H1 (cell line): ENCODE data around the gene BAAT. TPM values are rescaled to one million over a fixed set of nuclear protein-coding genes. Genes with fewer than 3 reads are reported as not detected.

Experiments
- CTCF ChIA-PET: fragments of 300-600 bp; sonication (Branson Sonifier 250); formaldehyde crosslinking; loops from one replicate; lab custom pipeline; 2021; ENCODE audit not compliant: partially characterized antibody; lab: Charles Lee
- POLR2A ChIA-PET: fragments of 300-600 bp; sonication (Branson Sonifier 250); formaldehyde crosslinking; loops from one replicate; lab custom pipeline; 2021; ENCODE audit warnings: inconsistent platforms; ENCODE audit not compliant: partially characterized antibody; lab: Charles Lee
- DNase-seq, 2 experiments: peaks; one replicate each; pipeline versions ENCODE4 v3.0.0 to v3.0.0-alpha.2; 2010 to 2022; ENCODE audit warnings: low spot score in 2 of 2, low read depth in 1 of 2, mixed read lengths in 1 of 2
- FAIRE-seq: peaks from 2 replicates; lab custom pipeline; 2011; peaks lifted over from hg19 to GRCh38; lab: Jason Lieb, UNC
- H2AFZ ChIP-seq: 2 replicates; pipeline ENCODE4 v1.8.1; 2012; ENCODE audit warnings: low read length, inconsistent platforms
- H2AK5ac ChIP-seq: 2 replicates; pipeline ENCODE4 v1.6.1; 2013; ENCODE audit warnings: low read depth, low read length
- H2BK120ac ChIP-seq: replicated peaks from 2 replicates; pipeline ENCODE3; 2013; ENCODE audit warnings: low read depth, low read length, inconsistent platforms
- H2BK12ac ChIP-seq: 2 replicates; pipeline ENCODE4 v1.6.1; 2013; ENCODE audit warnings: low read depth, low read length
- H2BK15ac ChIP-seq: 2 replicates; pipeline ENCODE4 v1.6.1; 2013; ENCODE audit warnings: low read length
- H2BK20ac ChIP-seq: 2 replicates; pipeline ENCODE4 v1.6.1; 2013; ENCODE audit warnings: low read length
- H2BK5ac ChIP-seq: 2 replicates; pipeline ENCODE4 v1.6.1; 2013; ENCODE audit warnings: low read depth, low read length
- H3K14ac ChIP-seq: 2 replicates; pipeline ENCODE4 v1.6.1; 2013; ENCODE audit warnings: inconsistent platforms; ENCODE audit not compliant: insufficient read length
- H3K18ac ChIP-seq: 2 replicates; pipeline ENCODE4 v1.6.1; 2013; ENCODE audit warnings: low read length; ENCODE audit errors: extremely low read depth
- H3K23ac ChIP-seq: 2 replicates; pipeline ENCODE4 v1.6.1; 2013; ENCODE audit warnings: inconsistent platforms; ENCODE audit not compliant: insufficient read length
- H3K23me2 ChIP-seq: 2 replicates; pipeline ENCODE4 v1.6.1; 2013; ENCODE audit warnings: low read depth, low read length
- H3K27ac ChIP-seq: 2 replicates; pipeline ENCODE4 v1.6.1; 2011; ENCODE audit warnings: low read depth, low read length, inconsistent platforms
- H3K27me3 ChIP-seq, 4 experiments: replicated peaks in 1 of 4; 1 replicate in 1 of 4; 2 replicates in 3 of 4; pipeline versions ENCODE4 v1.6.1 to v1.8.1; 2011 to 2013; ENCODE audit warnings: low read length in 3 of 4, mild to moderate bottlenecking in 3 of 4, inconsistent platforms in 2 of 4, mixed read lengths in 2 of 4, moderate library complexity in 1 of 4; ENCODE audit not compliant: control insufficient read depth in 3 of 4, insufficient read depth in 3 of 4; ENCODE audit errors: extremely low read depth in 1 of 4
- H3K36me3 ChIP-seq, 4 experiments: 2 replicates each; pipeline versions ENCODE4 v1.6.1 to v1.8.1; 2011 to 2013; ENCODE audit warnings: mild to moderate bottlenecking in 4 of 4, low read length in 3 of 4, moderate library complexity in 2 of 4, control low read depth in 1 of 4, inconsistent platforms in 1 of 4; ENCODE audit not compliant: insufficient read depth in 4 of 4, control insufficient read depth in 2 of 4
- H3K4ac ChIP-seq: replicated peaks from 2 replicates; pipeline ENCODE3; 2013; ENCODE audit warnings: low read length, low read depth, mixed read lengths, inconsistent platforms; ENCODE audit not compliant: insufficient read length
- H3K4me1 ChIP-seq, 4 experiments: replicated peaks in 1 of 4; 1 replicate in 1 of 4; 2 replicates in 3 of 4; pipeline versions ENCODE4 v1.6.1 to v1.8.1; 2011 to 2013; ENCODE audit warnings: low read length in 3 of 4, inconsistent platforms in 2 of 4, mixed read lengths in 1 of 4; ENCODE audit not compliant: insufficient read depth in 4 of 4, control insufficient read depth in 3 of 4
- H3K4me2 ChIP-seq, 2 experiments: 2 replicates each; pipeline versions ENCODE4 v1.6.1 to v1.8.1; 2011 to 2013; ENCODE audit warnings: low read depth in 2 of 2, low read length in 2 of 2, control low read depth in 1 of 2, inconsistent platforms in 1 of 2, mild to moderate bottlenecking in 1 of 2; ENCODE audit not compliant: insufficient read depth in 1 of 2
- H3K4me3 ChIP-seq, 4 experiments: fragments of 200-600, 300-600 bp in 1 of 4; sonication (generic), shearing (Covaris generic), sonication (Bioruptor Twin) in 1 of 4; 2 replicates each; pipeline versions ENCODE4 v1.5.1 to v1.8.1; 2011 to 2016; ENCODE audit warnings: low read length in 4 of 4, low read depth in 3 of 4, control low read depth in 2 of 4, inconsistent platforms in 2 of 4, mild to moderate bottlenecking in 2 of 4, mixed read lengths in 1 of 4, moderate library complexity in 1 of 4; ENCODE audit not compliant: insufficient read depth in 2 of 4; ENCODE audit errors: extremely low read depth in 1 of 4
- H3K56ac ChIP-seq: replicated peaks from 2 replicates; pipeline ENCODE3; 2013; ENCODE audit warnings: low read depth, mild to moderate bottlenecking, mixed read lengths, low read length, inconsistent platforms; ENCODE audit not compliant: insufficient read length
- H3K79me1 ChIP-seq: 2 replicates; pipeline ENCODE4 v1.6.1; 2013; ENCODE audit warnings: low read depth, low read length, control low read depth
- H3K79me2 ChIP-seq, 2 experiments: 2 replicates each; pipeline versions ENCODE4 v1.6.1 to v1.8.1; 2012 to 2013; ENCODE audit warnings: low read length in 2 of 2, mild to moderate bottlenecking in 2 of 2, inconsistent platforms in 1 of 2; ENCODE audit not compliant: insufficient read depth in 2 of 2, control insufficient read depth in 1 of 2
- H3K9ac ChIP-seq, 4 experiments: replicated peaks in 1 of 4; 1 replicate in 1 of 4; 2 replicates in 3 of 4; pipeline versions ENCODE4 v1.6.1 to v1.8.1; 2011 to 2013; ENCODE audit warnings: low read depth in 3 of 4, low read length in 3 of 4, control low read depth in 2 of 4, mild to moderate bottlenecking in 2 of 4, moderate library complexity in 2 of 4, inconsistent platforms in 1 of 4; ENCODE audit errors: extremely low read depth in 1 of 4
- H3K9me3 ChIP-seq, 2 experiments: 2 replicates each; pipeline versions ENCODE4 v1.6.1 to v1.8.1; 2012 to 2013; ENCODE audit warnings: mild to moderate bottlenecking in 2 of 2, moderate library complexity in 2 of 2, control low read depth in 1 of 2, inconsistent platforms in 1 of 2, low read depth in 1 of 2, low read length in 1 of 2, mixed read lengths in 1 of 2; ENCODE audit not compliant: insufficient read depth in 2 of 2
- H4K20me1 ChIP-seq, 2 experiments: replicated peaks in 1 of 2; 2 replicates each; pipeline versions ENCODE3 to v1.8.1; 2011 to 2013; ENCODE audit warnings: inconsistent platforms in 2 of 2, low read length in 2 of 2, mild to moderate bottlenecking in 1 of 2; ENCODE audit not compliant: insufficient read depth in 2 of 2, control insufficient read depth in 1 of 2
- H4K5ac ChIP-seq: 2 replicates; pipeline ENCODE4 v1.6.1; 2013; ENCODE audit warnings: low read length, low read depth, mixed read lengths, inconsistent platforms; ENCODE audit not compliant: insufficient read length
- H4K8ac ChIP-seq: 2 replicates; pipeline ENCODE4 v1.8.0; 2013; ENCODE audit warnings: mild to moderate bottlenecking, moderate library complexity, low read length, inconsistent platforms; ENCODE audit not compliant: insufficient read depth; ENCODE audit errors: extremely low read depth
- H4K91ac ChIP-seq: replicated peaks from 2 replicates; pipeline ENCODE3; 2013; ENCODE audit warnings: low read length, mixed read lengths, inconsistent platforms; ENCODE audit not compliant: insufficient read length
- BACH1 ChIP-seq: IDR thresholded peaks from 2 replicates; pipeline ENCODE4 v1.6.1; 2012; ENCODE audit warnings: low read length, improper control_type of control experiment
- BRCA1 ChIP-seq: IDR thresholded peaks from 2 replicates; pipeline ENCODE4 v1.6.1; 2012; ENCODE audit warnings: low read depth, low read length, improper control_type of control experiment
- CHD2 ChIP-seq: IDR thresholded peaks from 2 replicates; pipeline ENCODE4 v1.6.1; 2012; ENCODE audit warnings: low read length, improper control_type of control experiment
- E2F6 ChIP-seq: IDR thresholded peaks from 2 replicates; pipeline ENCODE4 v1.6.1; 2012; ENCODE audit warnings: inconsistent platforms
- EGR1 ChIP-seq: IDR thresholded peaks from 2 replicates; pipeline ENCODE4 v1.6.1; 2011; ENCODE audit warnings: low read depth, low read length, borderline replicate concordance
- HDAC6 ChIP-seq: IDR thresholded peaks from one replicate; pipeline ENCODE4 v1.7.1; 2012; ENCODE audit warnings: low read depth, mild to moderate bottlenecking, inconsistent platforms, low read length, moderate library complexity
- KDM5A ChIP-seq: fragments of 200-600 bp; IDR thresholded peaks from 2 replicates; pipeline ENCODE4 v1.7.1; 2012; ENCODE audit warnings: mild to moderate bottlenecking, low read length, inconsistent platforms, mixed read lengths
- NANOG ChIP-seq: IDR thresholded peaks from 2 replicates; pipeline ENCODE4 v1.6.1; 2011; ENCODE audit warnings: low read length, low read depth, mild to moderate bottlenecking, inconsistent platforms; ENCODE audit not compliant: insufficient read depth, poor library complexity, severe bottlenecking
- PHF8 ChIP-seq: fragments of 200-600 bp; sonication (generic); conservative IDR thresholded peaks from 2 replicates; pipeline ENCODE4 v1.7.1; 2012; ENCODE audit warnings: low read depth, mild to moderate bottlenecking, inconsistent platforms, low read length, moderate library complexity
- SAP30 ChIP-seq: fragments of 300-600 bp; sonication (generic); IDR thresholded peaks from 2 replicates; pipeline ENCODE4 v1.7.1; 2012; ENCODE audit warnings: low read length, moderate library complexity, mild to moderate bottlenecking, inconsistent platforms; ENCODE audit not compliant: insufficient read depth, insufficient replicate concordance
- SIN3A ChIP-seq, 2 experiments: IDR thresholded peaks in 1 of 2; conservative IDR thresholded peaks in 1 of 2; 2 replicates each; pipeline ENCODE4 v1.6.1; 2011 to 2012; ENCODE audit warnings: low read length in 2 of 2, improper control_type of control experiment in 1 of 2, low read depth in 1 of 2, mild to moderate bottlenecking in 1 of 2
- SIX5 ChIP-seq: IDR thresholded peaks from 2 replicates; pipeline ENCODE4 v1.6.1; 2011; ENCODE audit warnings: mild to moderate bottlenecking, low read depth, low read length
- SRF ChIP-seq: IDR thresholded peaks from 2 replicates; pipeline ENCODE4 v1.6.1; 2011; ENCODE audit warnings: mild to moderate bottlenecking, low read depth, low read length, moderate library complexity
- TAF7 ChIP-seq: optimal IDR thresholded peaks from 2 replicates; pipeline ENCODE3; 2011; ENCODE audit warnings: low read depth, mild to moderate bottlenecking, inconsistent platforms, low read length, moderate library complexity, borderline replicate concordance
- TCF12 ChIP-seq: IDR thresholded peaks from 2 replicates; pipeline ENCODE4 v1.6.1; 2011; ENCODE audit warnings: low read depth, mild to moderate bottlenecking, low read length
- polyA plus RNA-seq, 7 experiments: library from polyadenylated mRNA; depleted of rRNA in 3 of 7; stranded (reverse) in 5 of 7; unstranded in 2 of 7; fragments of >200 nt in 5 of 7; fragments of 200-250 nt in 2 of 7; gene quantifications; 1 replicate in 5 of 7; 2 replicates in 1 of 7; 4 replicates in 1 of 7; pipeline versions ENCODE4 v1.2.1 to v1.2.3, GENCODE V29; 2011 to 2013; ENCODE audit warnings: missing spikeins in 2 of 7, mixed read lengths in 2 of 7
- total RNA-seq: library from RNA; stranded (reverse); fragmentation: NEBNext Ultra II Directional; extraction: Animal tissue kit (Norgen Biotek cat#: 25700); gene quantifications from 2 replicates; pipeline ENCODE4 v1.2.1, GENCODE V29; 2021

The BAAT gene
- total and polyA plus RNA-seq, 2 of the 8 experiments (the other 6 are each of a cell fraction or from before 2014, with no cell fraction given), result 0.09 to 0.17 TPM

GRCh38 chr9:101417389-101417788 is 32.6 kb upstream of the BAAT start:
- H2AK5ac ChIP-seq, result no peak overlapping the region
- no peak overlapping the region for H4K91ac ChIP-seq
- no peak overlapping the region for H3K23ac ChIP-seq
- no peak overlapping the region for H3K18ac ChIP-seq
- no peaks in the 10 kb centered on the region for H3K27me3 ChIP-seq
- no peaks in the 10 kb centered on the region for H4K20me1 ChIP-seq
- H2BK12ac ChIP-seq, result no peak overlapping the region
- no peak overlapping the region for H2BK20ac ChIP-seq
- no peak for DNase-seq
- H3K79me2 ChIP-seq, result no peaks in the 10 kb centered on the region
- H3K27ac ChIP-seq, result no peak overlapping the region
- H3K4me2 ChIP-seq, result no peak overlapping the region
- H2BK5ac ChIP-seq, result no peak overlapping the region
- H4K5ac ChIP-seq, result no peak overlapping the region
- H3K9ac ChIP-seq, result no peak overlapping the region
- H2AFZ ChIP-seq, result no peak overlapping the region
- ChIA-PET POLR2A (no interaction called here), CTCF (interaction anchor here (0.8 kb wide), 1 partner anchor 29 kb away, joined by 3 read pairs; no protein-coding TSS in a partner anchor)
- H3K14ac ChIP-seq, result no peak overlapping the region
- H3K4me1 ChIP-seq, result no peaks in the 10 kb centered on the region
- H3K23me2 ChIP-seq, result no peaks in the 10 kb centered on the region; the same call in 1 of the 2 replicates
- no peak overlapping the region for H3K4me3 ChIP-seq
- H3K56ac ChIP-seq, result no peak overlapping the region
- FAIRE-seq, result no peak
- H3K79me1 ChIP-seq, result no peaks in the 10 kb centered on the region
- no peak overlapping the region for H3K4ac ChIP-seq
- no peak overlapping the region for H4K8ac ChIP-seq
- no peaks in the 10 kb centered on the region for H3K36me3 ChIP-seq
- H3K9me3 ChIP-seq, result 0 out of 4 replicates have a peak, but pooled peaks cover 0 to 4% of the 10 kb centered on the region in 2 experiments
- H2BK15ac ChIP-seq, result no peak overlapping the region
- H2BK120ac ChIP-seq, result no peak overlapping the region
- TF ChIP-seq TCF12 (no peak), E2F6 (no peak), EGR1 (no peak), BACH1 (no peak), KDM5A (no peak), SRF (no peak), TAF7 (no peak), HDAC6 (no peak), NANOG (no peak), SIX5 (no peak), SIN3A (conservative IDR thresholded peaks at IDR 0.05 in 1 of 2, IDR thresholded peaks at IDR 0.05 in 1 of 2; ENCODE audit: low read depth in 1 of 2, low read length in 2 of 2) (no peak), CHD2 (no peak), SAP30 (no peak), BRCA1 (no peak), PHF8 (no peak)
